ENCODE results near the gene CCDC194.

DNA sequence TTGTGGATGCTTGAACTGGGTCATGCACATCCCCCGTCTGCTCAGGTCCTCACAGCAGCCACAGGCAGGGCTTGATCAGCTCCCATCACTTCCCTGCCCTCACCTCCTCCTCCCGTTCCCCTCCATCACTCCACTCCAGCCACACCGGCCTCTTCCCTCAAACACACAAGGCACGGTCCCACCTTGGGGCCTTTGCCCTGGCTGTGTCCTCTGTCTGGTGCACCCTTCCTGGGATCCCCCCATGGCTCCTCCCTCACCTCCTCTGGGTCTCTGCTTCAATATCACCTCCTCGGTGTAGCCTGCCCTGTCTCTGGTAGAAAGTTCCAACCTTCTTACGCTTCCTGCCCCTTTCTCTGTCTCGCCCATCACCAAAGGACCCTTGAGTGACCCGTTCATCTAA is 40.6 kb downstream of the CCDC194 start:
- TF ChIP-seq, protein P1, sequence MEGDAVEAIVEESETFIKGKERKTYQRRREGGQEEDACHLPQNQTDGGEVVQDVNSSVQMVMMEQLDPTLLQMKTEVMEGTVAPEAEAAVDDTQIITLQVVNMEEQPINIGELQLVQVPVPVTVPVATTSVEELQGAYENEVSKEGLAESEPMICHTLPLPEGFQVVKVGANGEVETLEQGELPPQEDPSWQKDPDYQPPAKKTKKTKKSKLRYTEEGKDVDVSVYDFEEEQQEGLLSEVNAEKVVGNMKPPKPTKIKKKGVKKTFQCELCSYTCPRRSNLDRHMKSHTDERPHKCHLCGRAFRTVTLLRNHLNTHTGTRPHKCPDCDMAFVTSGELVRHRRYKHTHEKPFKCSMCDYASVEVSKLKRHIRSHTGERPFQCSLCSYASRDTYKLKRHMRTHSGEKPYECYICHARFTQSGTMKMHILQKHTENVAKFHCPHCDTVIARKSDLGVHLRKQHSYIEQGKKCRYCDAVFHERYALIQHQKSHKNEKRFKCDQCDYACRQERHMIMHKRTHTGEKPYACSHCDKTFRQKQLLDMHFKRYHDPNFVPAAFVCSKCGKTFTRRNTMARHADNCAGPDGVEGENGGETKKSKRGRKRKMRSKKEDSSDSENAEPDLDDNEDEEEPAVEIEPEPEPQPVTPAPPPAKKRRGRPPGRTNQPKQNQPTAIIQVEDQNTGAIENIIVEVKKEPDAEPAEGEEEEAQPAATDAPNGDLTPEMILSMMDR (IDR thresholded peaks at IDR 0.05): no peak
- TF ChIP-seq POLR2A (IDR thresholded peaks at IDR 0.05): no peak
- TF ChIP-seq POLR2AphosphoS5 (IDR thresholded peaks at IDR 0.05): no peak

Measured in upper lobe of left lung (tissue), 4 donors.